Stimulated activated CD4-positive, alpha-beta T cell treated with anti-CD3 and anti-CD28 coated beads, Interleukin-4, amount 100 ng/mL, for 48 hours (primary cell): ENCODE measurements around the gene EXTL1.

ENCODE experiments used
- DNase-seq, 2 donors: peaks; one replicate each; pipeline ENCODE4 v3.0.0-alpha.2; 2020; ENCODE audit warnings: low read depth in 2 of 2

EXTL1 gene

DNA sequence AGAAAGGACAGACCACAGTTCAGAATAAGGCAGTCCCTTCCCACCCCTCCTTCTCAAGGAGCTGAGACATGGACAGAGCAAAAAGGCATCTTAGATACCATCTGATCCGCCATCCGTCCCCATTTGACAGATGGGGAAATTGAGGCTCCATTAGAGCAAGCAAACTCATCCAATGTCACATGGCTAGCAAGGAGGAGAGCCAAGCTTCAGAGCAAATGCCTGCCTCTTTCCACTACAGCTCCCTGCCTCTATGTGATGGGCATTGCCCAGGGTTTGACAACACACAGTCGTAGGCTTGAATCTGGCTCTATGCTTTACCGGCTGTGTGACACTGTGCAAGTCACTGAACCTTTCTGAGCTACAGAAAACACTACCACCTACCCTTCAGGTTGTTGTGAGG lies 20.4 kb downstream of the EXTL1 start:
- no peak for DNase-seq

DNA sequence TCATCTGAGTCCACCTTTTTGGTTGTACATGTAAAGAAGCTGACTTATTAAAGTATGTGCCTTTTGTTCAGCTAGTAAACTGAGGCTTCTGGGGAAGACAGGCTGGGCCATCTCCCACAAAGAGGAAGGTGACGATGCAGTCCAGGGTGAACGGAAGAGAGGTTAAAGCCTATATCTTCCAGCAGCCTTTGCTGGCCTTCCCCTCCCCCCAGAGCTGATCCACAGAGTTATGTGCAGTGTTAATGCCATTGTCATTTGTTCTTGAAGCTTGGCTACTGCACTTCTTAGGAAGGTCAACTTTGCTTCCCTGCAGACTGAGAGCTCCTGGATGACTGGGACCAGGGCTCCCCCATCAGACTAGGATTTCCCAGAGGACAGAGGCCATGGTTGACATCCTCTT lies 22.2 kb downstream of the EXTL1 start:
- no peak for DNase-seq

DNA sequence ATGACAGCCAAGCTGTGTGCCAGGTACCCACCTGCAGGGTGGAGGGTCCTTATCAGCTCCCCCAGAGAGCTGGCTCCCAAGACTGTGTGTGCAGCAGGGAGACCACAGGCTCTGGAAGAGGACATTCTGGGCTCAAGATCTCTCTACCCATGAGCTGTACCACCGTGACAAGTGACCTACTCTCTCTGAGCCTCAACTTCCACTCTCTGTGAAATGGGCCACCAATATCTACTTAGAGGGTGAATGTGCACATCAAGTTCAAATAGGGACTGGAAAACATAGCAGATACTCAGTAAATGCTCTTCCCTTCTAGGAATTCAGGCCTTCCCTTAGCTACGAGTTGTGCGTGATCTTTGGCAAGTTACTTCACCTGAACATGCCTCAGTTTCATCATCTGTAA lies 22.8 kb downstream of the EXTL1 start:
- DNase-seq = no peak

DNA sequence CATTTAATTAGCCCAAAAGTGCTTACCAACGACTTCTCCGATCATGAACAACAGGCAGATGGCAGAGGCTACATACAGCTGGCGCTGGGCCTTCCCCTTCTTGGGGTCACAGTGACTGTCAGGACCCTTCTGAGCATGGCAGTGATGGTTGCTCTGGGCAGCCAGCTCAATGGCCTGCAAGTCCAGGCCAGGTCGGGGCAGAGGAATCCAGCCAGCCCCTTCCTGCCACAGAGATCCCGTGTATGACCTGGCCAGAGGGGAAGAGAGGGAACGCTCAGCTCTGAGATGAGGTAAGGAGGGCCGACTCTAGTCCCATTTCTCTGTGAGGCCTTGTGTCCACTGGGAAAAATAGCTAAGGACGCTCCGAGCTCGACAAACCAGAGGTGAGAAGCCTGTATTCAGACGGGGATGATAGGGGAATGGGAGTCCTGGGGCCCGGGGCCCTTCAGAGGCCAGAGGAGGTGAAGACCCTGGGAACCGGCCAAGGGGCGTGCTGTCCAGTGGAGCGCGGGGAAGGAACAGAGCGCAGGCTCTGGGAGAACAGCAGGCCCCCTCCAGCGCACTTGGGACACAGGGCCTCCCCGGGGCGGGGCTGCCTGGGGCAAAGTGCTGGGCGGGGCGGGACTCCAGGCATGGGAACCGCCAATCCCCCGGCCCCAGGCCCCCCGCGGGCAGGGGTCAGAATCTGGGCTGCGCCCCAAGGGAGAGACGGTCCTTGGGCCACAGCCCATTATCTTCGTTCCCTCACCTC lies 23.6 kb downstream of the EXTL1 start:
- DNase-seq = no peak

DNA sequence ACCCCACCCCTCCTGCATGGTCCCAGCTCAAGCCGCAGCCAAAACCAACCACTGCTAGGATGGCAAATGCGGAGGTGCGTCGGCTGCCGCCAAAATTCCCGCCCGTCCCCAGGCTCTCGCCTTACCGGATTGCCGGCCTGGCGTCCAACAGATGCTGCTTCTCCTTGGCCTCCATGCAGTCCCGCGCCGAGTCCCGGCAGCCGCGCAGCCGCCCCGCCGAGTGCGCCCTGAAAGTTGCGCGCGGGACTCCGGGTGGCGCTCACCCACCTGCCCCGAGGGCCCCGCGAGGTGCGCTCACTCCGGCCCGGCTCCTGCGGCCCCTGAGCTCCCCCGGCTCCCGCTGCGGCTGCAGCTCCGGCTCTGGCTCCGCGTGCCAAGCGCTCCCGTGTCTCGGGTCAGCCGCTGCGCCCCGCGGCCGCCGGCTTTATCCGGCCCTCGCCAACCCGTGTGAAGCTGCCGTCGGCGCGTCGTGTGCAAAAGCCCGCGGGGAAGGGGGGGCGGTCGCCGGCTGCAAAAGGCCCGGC lies 24.2 kb downstream of the EXTL1 start, which contains the start of gene SLC30A2:
Gene SLC30A2, minus strand, starts transcription at position 397 of the 524 bp plus-strand sequence. Its CDS starts 222 bp downstream, at position 175.
- no peak for DNase-seq

DNA sequence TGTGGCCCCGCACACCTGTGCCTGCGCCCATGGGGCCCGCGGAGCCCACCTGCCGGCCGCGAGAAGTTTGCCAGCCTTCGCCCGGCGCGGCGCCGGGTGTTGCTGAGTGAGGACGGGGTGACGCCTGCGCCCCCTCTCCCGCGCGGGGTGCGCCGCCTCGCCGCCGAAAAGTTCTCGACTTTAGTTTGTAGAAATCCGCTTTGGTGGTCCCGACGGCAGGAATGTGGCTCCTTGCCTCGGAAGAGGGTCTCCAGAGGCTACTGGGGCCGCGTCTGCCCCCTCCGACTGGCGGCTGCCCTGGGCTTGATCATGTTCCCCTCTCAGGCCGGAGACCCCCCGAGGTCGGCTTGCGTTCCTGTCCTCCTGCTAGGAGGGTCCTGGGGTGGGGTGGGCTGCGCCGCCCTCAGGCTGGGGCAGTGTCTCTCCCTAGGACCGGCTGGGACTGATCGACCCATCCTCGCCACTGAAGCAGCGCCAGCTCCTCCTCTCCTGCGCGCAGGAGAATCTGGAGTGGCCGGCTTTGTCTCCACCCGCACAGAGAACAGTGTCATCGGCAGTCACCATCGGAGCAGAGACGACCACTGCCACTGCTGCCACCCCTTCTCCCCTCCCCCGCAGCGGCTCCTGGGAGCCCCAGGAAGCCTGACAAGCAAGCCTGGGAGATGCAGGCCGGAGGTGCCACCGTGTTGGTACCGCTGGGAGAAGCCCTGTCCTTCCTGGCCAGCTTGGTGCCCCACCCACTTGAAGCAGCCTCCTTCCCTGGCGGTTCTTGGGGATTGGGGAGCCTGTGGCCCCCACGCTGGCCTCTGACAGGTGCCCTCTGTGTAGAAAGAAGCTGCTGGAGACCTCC lies 24.9 kb downstream of the EXTL1 start:
- no peak for DNase-seq

DNA sequence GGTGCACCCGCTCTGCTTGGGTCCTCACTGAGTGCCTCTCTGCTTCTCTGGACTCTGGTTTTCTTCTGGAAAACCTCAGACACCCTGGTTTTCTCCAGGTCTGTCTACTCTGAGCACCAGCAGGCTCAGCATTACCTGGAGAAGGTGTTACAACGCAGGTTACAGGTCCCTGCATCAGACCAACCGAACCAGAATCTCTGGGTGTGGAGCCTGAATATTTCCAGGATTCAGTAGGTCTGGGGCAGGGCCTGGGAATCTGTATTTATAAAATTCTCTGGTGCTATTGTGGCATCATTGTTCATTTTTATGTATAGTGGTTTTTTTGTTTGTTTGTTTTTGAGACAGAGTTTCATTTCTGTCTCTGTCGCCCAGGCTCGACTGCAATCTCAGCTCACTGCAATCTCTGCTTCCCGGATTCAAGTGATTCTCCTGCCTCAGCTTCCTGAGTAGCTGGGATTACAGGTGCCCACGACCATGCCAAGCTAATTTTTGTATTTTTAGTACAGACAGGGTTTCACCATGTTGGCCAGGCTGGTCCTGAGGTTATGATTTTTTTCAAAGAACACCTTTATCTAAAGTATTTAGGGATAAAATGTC lies 25.8 kb downstream of the EXTL1 start:
- no peak for DNase-seq

DNA sequence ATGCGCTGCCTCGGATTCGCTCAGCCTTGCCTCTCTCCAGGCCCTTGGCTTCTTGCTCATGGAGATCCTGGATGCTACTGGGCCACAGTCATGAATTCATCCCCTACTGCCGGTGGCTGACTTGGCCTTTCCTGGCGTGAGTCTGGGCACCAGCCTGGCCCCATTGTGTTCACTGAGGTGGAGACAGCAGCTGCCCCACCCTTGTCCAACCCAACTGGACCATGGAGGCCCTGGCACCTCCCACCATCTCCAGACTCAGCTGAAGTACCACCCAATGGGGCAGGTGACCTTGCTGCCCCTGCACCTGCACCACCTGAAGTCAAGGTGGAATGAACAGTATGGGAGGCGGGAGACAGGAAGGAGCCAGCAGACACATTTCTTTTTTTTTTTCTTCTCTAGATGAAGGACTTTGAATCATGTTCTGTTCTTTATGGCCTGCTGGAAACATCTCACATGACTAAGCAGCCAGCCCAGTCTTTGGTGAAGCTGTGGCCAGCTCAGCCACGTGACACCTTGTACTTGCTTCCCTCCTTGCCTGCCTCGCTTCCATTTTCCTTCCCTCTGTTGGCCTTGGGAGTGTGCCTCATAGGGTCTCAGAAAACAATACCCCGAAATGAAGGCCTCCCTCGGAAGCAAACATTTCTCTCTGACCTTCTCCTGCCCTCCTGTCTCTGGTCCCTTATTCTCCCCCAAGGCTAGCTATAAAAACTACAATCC lies 28.1 kb downstream of the EXTL1 start:
- no peak for DNase-seq

DNA sequence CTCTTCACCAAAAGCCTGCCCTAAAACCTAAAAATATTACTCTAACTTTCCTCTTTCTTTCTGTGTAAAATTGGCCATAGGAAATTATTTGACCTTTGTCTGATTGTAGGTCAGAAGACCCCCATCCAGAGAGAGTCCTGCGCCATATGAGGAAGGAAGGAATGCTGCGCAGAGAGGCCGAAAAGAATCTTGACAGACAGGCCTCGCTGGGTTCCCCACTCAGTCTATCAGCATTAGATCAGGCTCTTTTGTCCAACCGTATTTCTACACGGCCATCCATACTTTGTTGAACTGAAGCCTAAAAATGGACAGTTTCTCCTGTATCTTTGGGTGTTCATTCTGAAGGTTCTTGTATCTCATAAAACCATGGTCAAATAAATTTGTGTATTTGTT lies 28.7 kb downstream of the EXTL1 start:
- DNase-seq = no peak

DNA sequence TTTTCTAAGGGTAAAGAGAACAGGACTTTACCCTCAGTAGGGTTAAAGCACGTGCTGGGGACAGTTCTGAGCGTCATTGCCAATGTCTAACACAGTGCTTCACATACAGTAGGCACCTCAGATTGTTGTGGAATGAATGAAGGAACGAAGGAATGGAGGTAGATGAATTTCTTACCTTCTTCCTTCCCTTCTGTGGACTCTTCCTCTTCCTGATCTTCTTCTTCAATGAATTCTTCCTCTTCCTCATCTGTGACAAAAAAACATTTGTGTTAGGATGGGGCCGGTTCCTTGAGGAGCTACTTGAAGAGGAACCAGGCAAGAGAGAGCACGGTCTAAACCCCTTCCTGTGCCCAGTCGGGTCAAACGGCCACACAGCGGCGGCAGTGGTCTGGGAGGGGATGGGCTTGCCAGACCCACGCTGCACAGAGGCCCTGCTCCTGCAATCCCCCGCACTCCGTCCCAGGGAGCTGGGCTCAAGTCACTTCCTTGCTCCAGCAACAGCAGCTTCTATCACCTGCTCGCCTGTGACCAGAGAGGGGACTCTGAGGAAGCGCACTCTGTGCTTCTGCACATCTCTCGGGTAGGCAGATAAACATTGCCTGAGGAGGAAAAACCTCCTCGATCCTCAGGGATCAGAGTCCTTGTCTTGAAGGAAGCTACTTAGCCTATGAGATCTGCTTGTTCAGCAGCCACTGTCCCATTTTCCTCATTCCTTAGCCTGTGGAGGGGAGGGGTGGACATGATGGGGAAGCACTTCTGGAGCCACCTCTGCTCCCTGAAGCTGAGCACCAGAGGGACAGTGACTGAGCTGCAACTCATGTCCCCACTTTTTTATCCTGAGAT lies 32.4 kb downstream of the EXTL1 start:
- DNase-seq = no peak

DNA sequence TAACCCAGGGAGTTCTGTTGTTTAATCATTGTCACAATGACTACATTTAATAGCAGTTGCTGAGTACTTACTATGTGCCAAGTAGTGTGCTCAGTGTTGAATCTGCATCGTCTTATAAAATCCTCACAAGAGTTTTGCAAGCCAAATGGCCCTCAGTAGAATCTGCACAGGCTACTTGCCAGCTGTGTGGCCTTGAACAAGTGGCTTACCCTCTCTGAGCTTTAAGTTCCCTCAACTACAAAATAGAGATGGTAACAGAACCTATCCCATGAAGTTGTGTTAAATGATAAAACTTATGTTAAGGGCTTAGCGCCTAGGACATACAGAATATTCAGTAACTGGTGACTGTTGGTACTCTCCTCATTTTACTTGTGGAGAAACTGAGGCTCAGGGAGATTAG lies 33.5 kb downstream of the EXTL1 start:
- DNase-seq = no peak

DNA sequence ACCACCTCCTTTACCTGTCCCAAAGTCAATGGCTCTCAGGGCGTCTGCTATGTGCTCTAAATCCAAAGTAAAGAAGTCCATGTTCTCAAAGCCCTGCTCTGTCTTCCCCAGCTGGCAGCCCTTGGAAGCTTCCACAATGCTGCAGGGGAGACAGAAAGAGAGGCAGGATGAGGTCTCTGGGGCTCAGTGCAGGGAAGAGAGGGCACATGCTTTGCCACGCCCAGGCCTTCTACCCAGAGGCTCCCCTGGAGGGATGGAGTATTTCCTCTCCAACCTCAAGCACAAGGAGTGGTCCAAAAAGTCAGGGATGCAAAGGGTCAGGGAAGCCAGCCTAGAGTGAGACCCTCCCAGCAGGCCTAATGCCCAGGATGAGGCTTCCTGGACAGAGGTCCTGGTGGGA lies 35.6 kb downstream of the EXTL1 start:
- no peak for DNase-seq

DNA sequence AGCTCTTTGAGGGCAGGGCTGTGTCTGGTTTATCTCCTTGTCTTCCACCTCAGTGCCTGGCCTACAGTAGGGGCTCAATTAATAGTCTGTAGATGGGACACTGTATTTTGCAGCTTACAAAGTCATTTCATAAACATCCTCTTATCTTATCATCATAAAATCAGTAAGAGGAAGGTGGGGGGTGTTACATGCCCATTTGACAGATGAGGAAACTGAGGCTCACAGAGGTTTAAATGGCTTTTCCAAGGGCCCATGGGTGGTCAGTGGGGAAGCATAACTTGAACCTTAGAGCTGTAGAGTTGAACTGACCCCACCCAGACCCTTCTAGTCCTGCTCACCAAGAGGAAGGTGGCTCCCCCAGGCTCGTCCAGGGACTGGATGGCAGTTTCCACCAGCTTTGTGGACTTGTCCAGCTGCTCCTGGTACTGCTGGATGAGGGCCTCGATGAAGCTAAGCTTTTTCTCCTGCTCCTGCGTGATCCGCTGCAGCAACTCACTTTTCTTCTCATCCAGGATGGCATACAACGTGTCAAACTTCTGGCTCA lies 36.5 kb downstream of the EXTL1 start:
- DNase-seq = no peak

DNA sequence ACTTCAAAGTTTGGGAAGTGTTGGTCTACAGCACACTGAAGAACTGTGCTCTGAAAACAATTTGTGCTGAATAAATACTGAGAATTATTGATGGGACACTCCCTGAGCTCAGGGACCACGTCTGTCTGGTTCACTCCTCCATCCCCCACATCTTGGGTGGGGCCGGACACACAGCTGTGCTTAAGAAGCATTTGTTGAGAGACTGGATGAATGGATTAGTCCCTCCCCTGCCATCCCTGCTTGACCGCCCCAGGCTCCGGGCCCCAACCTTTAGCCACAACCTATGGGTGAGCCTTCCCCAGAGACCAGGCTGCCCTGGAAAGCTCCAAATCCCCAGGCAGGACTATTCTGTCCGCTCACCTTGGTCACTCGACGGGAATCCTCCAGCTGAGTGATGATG lies 38.3 kb downstream of the EXTL1 start:
- DNase-seq = no peak

DNA sequence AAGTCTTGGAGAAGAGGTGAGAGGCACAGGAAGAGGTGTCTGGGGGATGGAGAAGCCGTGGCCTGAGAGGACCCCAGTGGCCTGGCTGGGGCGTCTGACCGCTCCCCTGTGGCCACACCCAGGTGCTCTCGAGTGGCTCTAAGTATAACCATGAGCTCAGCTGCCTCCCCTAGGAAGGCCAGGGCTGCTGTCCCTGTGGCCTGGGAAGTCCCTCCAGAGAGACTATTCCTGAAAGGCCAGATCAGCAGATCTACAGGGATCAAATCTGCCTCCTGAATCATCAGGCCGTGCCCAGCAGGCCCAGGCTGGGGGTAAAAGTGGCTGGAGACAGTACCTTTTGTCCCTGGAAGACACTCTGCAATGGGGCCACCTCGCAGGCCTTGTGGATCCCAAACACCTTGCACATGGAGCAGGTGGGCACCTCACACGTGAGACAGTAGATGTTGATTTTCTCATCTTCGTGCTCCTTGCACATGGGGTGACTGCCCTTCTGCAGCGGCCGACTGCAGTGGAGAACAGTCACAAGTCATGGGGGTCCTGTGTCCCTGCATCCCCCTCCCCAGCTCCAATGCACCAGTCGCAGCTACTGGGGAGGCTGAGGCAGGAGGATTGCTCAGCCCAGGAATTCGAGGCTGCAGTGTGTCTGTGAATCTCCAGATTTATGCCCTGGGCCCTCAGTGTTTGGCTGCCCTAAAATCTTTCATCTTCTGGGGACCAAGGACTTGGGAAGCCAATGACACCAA lies 39.4 kb downstream of the EXTL1 start:
- no peak for DNase-seq

DNA sequence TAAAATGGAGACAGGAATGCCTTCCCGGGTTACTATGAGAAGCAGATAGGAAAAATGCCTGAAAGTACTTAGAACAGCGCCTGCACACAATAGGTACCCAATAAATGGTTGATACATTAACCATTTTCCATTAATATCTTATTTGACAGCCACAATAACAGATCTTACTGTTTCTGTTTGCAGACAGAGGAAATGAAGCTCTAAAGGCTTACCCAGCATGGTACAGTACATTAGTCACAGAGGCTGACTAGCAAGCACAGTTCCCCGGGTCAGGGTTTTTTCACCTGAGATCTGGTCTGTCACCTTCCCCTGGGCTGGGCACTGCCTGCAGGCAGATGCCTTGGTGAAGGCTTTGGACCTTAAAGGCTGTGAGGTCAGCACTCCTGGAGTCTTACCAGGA lies 43.0 kb downstream of the EXTL1 start:
- DNase-seq = no peak

DNA sequence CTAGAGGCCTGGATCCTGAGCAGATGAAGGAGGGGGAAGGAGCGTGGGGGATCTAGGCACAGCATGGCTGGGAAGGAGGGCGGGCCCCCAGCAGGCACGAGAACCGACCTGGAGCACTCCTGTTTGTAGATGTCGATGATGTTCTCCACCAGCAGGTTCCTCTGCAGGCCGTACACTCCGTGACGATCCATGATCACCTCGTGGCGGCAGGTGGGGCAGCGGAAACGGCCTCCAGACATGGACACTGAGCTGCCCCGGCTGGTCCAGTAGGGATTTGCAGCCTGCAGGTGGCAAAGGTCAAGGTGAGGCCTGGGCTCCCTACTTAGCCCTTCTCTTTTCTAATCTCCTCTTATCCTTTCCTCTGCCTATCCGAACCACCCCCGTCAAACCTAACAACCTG lies 44.6 kb downstream of the EXTL1 start:
- DNase-seq = no peak

DNA sequence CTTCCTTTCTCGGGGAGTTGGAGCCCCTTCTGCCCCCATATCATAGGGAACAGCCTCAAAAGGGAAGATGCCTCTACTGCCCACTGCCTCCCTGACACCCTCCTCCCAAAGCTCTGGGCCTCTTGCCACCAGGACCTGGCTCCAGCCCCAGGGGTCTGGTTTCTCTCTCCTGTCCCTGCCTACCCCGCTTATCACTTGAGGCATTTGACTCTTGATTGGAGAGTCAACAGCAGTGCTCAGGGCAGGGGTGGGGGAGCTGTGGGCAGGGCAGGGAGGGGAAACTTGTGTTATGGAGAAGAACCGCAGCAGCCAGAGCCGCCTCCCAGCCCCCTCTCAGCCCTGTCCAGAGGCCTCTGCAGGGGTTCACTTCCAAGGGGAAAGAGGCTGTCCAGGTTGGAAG lies 45.3 kb downstream of the EXTL1 start:
- DNase-seq = no peak

DNA sequence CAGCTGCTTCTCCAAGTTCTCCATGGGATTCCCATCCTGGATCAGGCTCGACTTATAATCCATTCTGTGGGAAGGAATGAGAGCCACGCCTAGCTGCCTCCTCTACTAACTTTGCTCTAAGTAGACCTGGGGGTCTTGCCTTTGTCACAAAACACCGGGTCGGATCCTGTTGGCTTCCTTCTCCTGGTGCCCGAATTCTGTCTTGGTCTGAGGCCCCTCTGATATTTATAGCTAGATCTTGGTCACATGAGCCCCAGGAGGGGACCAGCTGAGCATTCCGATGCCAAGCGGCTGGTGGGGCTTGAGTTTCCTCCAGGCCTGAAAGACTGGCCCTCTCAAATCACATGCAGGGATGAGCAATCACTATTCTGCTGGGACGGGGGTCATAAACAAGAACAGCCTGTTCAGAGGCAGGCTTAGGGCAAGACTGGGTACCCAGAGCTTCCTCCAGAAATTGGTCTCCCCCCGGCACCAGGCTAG lies 45.9 kb downstream of the EXTL1 start, which contains the start of gene TRIM63:
Gene TRIM63, minus strand, starts transcription at position 199 of the 480 bp plus-strand sequence. Its CDS starts 136 bp downstream, at position 63.
- no peak for DNase-seq

DNA sequence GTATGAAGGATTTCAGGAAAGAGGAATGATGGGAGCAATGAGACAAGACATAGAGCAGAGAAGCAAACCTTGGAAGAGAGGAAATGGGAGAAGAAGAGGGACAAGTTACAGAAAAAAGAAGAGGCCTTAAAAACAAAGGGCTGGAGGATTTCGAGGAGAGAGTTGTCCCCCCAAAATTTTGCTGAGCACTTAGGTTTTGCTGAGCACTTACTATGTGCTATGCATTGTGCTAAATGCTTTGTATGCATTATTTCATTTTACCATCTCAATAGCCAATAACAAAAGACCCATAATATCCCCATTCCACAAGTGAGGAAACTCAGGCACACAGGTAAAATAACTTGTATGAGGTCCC lies 48.3 kb downstream of the EXTL1 start:
- DNase-seq = no peak
